Measurements from ENCODE around the gene NCS1.

The NCS1 gene

GRCh38 chr9:130237763-130238524 lies 65.7 kb downstream of the NCS1 start:
- H3K4me1 ChIP-seq (ENCODE audit: control insufficient read depth, low read length): peaks cover 28% of the 10 kb centered on the region
- H3F3A ChIP-seq (ENCODE audit: control insufficient read depth, insufficient read depth): no peaks in the 10 kb centered on the region
- H3K27ac ChIP-seq (ENCODE audit: low read depth, low read length): no peak overlapping the region
- no peak overlapping the region for H3K4me2 ChIP-seq (ENCODE audit: low read length)
- H3K27me3 ChIP-seq (ENCODE audit: control insufficient read depth, low read length): no peaks in the 10 kb centered on the region
- no peaks in the 10 kb centered on the region for H3K9me3 ChIP-seq (ENCODE audit: control insufficient read depth, insufficient read depth, low read length)
- no peaks in the 10 kb centered on the region for H3K36me3 ChIP-seq (ENCODE audit: control insufficient read depth, low read length)
- no peaks in the 10 kb centered on the region for H3K79me2 ChIP-seq (ENCODE audit: control insufficient read depth, low read length)
- H4K20me1 ChIP-seq (ENCODE audit: control insufficient read depth, insufficient read depth, low read depth, low read length): no peaks in the 10 kb centered on the region
- H3K4me3 ChIP-seq (ENCODE audit: low read length): no peak overlapping the region
- TF ChIP-seq CTCF (IDR thresholded peaks at IDR 0.05; ENCODE audit: low read depth, low read length, poor library complexity, severe bottlenecking) (no peak), EZH2phosphoT487 (IDR thresholded peaks at IDR 0.05; ENCODE audit: borderline replicate concordance, low read length) (no peak)
- no peaks in the 10 kb centered on the region for H3K9me2 ChIP-seq (replicated peaks; ENCODE audit: control insufficient read depth, low read length)

- peaks cover 30% of the 10 kb centered on the region for H3K4me1 ChIP-seq (ENCODE audit: control insufficient read depth, low read length)
- no peaks in the 10 kb centered on the region for H4K20me1 ChIP-seq (ENCODE audit: control insufficient read depth, insufficient read depth, low read depth, low read length)
- no peaks in the 10 kb centered on the region for H3K36me3 ChIP-seq (ENCODE audit: control insufficient read depth, low read length)
- H3F3A ChIP-seq (ENCODE audit: control insufficient read depth, insufficient read depth): no peaks in the 10 kb centered on the region
- no peak overlapping the region for H3K27ac ChIP-seq (ENCODE audit: low read depth, low read length)
- no peaks in the 10 kb centered on the region for H3K9me2 ChIP-seq (replicated peaks; ENCODE audit: control insufficient read depth, low read length)
- no peak for TF ChIP-seq EZH2phosphoT487 (IDR thresholded peaks at IDR 0.05; ENCODE audit: borderline replicate concordance, low read length)
- TF ChIP-seq CTCF (IDR thresholded peaks at IDR 0.05; ENCODE audit: low read depth, low read length, poor library complexity, severe bottlenecking): no peak
- H3K4me3 ChIP-seq (ENCODE audit: low read length): no peak overlapping the region
- no peaks in the 10 kb centered on the region for H3K79me2 ChIP-seq (ENCODE audit: control insufficient read depth, low read length)
- H3K9me3 ChIP-seq (ENCODE audit: control insufficient read depth, insufficient read depth, low read length): no peaks in the 10 kb centered on the region
- no peaks in the 10 kb centered on the region for H3K27me3 ChIP-seq (ENCODE audit: control insufficient read depth, low read length)
- H3K4me2 ChIP-seq (ENCODE audit: low read length): peak overlapping the region; percentile 28
Observed at GRCh38 chr9:130239363-130239695, 67.1 kb downstream of the NCS1 start.

GRCh38 chr9:130239741-130240241 lies 67.6 kb downstream of the NCS1 start:
- peaks cover 30% of the 10 kb centered on the region for H3K4me1 ChIP-seq (ENCODE audit: control insufficient read depth, low read length)
- peak overlapping the region; percentile 3; the same call in 1 of the 2 replicates for H3K4me3 ChIP-seq (ENCODE audit: low read length)
- no peaks in the 10 kb centered on the region for H3F3A ChIP-seq (ENCODE audit: control insufficient read depth, insufficient read depth)
- no peak overlapping the region for H3K27ac ChIP-seq (ENCODE audit: low read depth, low read length)
- no peaks in the 10 kb centered on the region for H3K36me3 ChIP-seq (ENCODE audit: control insufficient read depth, low read length)
- no peaks in the 10 kb centered on the region for H3K27me3 ChIP-seq (ENCODE audit: control insufficient read depth, low read length)
- H3K9me3 ChIP-seq (ENCODE audit: control insufficient read depth, insufficient read depth, low read length): no peaks in the 10 kb centered on the region
- TF ChIP-seq CTCF (IDR thresholded peaks at IDR 0.05; ENCODE audit: low read depth, low read length, poor library complexity, severe bottlenecking): no peak
- no peak for TF ChIP-seq EZH2phosphoT487 (IDR thresholded peaks at IDR 0.05; ENCODE audit: borderline replicate concordance, low read length)
- no peaks in the 10 kb centered on the region for H4K20me1 ChIP-seq (ENCODE audit: control insufficient read depth, insufficient read depth, low read depth, low read length)
- no peaks in the 10 kb centered on the region for H3K9me2 ChIP-seq (replicated peaks; ENCODE audit: control insufficient read depth, low read length)
- peak overlapping the region; percentile 28 for H3K4me2 ChIP-seq (ENCODE audit: low read length)
- H3K79me2 ChIP-seq (ENCODE audit: control insufficient read depth, low read length): no peaks in the 10 kb centered on the region

Measured in DOHH2 (cell line).